Adrenal gland (tissue), 5 donors: ENCODE measurements around the gene FBXO46.
A peak's percentile ranks its signal among the peaks of the same experiment; 100 is the strongest.

Experiments
- POLR2A ChIP-seq, 2 donors: fragments of 450-650 bp; IDR thresholded peaks; one replicate each; pipeline ENCODE4 v1.6.1; 2017; ENCODE audit warnings: antibody characterized with exemption in 2 of 2, mild to moderate bottlenecking in 2 of 2, moderate library complexity in 1 of 2
- TF ChIP-seq, protein P1 (sequence below), 6 experiments: fragments of 450-650 bp in 4 of 6; fragments of 200-600 bp in 2 of 6; sonication (generic) in 1 of 6; IDR thresholded peaks; 1 replicate in 5 of 6; 2 replicates in 1 of 6; pipeline versions ENCODE4 v1.5.1 to v1.8.0; 2016 to 2021; ENCODE audit warnings: antibody characterized with exemption in 6 of 6, mild to moderate bottlenecking in 2 of 6, moderate library complexity in 1 of 6
- donor health status: DM: no; HTN: no; CAD: no.

DNA sequence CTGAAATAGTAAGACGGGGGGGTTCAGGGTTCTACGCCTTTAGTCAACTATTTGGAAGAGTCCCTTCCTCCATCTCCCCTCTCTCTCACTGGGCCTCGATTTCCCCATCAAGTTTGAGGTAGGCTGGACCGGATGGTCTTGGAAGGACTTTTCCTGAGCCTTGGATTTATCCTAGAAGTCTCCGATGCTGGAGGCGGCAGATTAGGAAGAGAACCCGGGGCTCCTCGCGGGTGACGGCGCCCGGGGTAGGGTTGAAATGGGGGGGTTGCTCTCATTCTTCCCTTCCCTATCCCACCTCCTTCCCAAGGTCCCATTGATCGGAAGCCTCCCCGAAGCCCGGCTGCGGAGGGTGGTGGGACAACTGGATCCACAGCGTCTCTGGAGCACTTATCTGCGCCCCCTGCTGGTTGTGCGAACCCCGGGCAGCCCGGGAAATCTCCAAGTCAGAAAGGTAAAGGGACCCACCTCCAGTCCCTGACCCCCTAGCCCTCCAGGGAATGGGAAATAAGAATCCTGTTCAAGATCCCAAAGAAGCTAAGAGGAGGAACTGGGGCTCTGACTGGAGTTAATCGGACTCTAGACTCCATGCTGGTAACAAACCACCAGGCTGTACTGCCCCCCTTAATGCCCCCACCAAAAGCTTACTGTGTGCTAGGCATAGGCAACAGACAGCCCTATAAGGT, 37.4 kb downstream of the FBXO46 start:
- TF ChIP-seq, protein P1, sequence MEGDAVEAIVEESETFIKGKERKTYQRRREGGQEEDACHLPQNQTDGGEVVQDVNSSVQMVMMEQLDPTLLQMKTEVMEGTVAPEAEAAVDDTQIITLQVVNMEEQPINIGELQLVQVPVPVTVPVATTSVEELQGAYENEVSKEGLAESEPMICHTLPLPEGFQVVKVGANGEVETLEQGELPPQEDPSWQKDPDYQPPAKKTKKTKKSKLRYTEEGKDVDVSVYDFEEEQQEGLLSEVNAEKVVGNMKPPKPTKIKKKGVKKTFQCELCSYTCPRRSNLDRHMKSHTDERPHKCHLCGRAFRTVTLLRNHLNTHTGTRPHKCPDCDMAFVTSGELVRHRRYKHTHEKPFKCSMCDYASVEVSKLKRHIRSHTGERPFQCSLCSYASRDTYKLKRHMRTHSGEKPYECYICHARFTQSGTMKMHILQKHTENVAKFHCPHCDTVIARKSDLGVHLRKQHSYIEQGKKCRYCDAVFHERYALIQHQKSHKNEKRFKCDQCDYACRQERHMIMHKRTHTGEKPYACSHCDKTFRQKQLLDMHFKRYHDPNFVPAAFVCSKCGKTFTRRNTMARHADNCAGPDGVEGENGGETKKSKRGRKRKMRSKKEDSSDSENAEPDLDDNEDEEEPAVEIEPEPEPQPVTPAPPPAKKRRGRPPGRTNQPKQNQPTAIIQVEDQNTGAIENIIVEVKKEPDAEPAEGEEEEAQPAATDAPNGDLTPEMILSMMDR (IDR thresholded peaks at IDR 0.05), result peak; percentile 67 to 88 (median 84)
- no peak for TF ChIP-seq POLR2A (IDR thresholded peaks at IDR 0.05)
